KMS-11 (cell line): ENCODE measurements around the gene PTPRN2.

Experiments used
- H2AFZ ChIP-seq: fragments of 200-600 bp; sonication (generic); 2 replicates; pipeline ENCODE4 v1.6.1; 2016; ENCODE audit warnings: antibody characterized with exemption, mixed run types, low read depth
- H3K27ac ChIP-seq: fragments of 200-600 bp; sonication (generic); 2 replicates; pipeline ENCODE4 v1.6.1; 2016; ENCODE audit warnings: mild to moderate bottlenecking, mixed run types
- H3K27me3 ChIP-seq: fragments of 200-600 bp; sonication (generic); 2 replicates; pipeline ENCODE4 v1.6.1; 2017; ENCODE audit warnings: mild to moderate bottlenecking, low read depth, mixed run types, moderate library complexity; ENCODE audit not compliant: insufficient read depth
- H3K36me3 ChIP-seq: fragments of 200-600 bp; sonication (generic); 2 replicates; pipeline ENCODE4 v1.6.1; 2017; ENCODE audit warnings: mild to moderate bottlenecking, mixed run types; ENCODE audit not compliant: insufficient read depth
- H3K4me1 ChIP-seq: fragments of 200-600 bp; sonication (generic); 2 replicates; pipeline ENCODE4 v1.6.1; 2016; ENCODE audit warnings: mild to moderate bottlenecking, low read depth, mixed run types; ENCODE audit not compliant: poor library complexity, severe bottlenecking
- H3K4me2 ChIP-seq: fragments of 200-600 bp; sonication (generic); 2 replicates; pipeline ENCODE4 v1.7.0; 2016; ENCODE audit warnings: mild to moderate bottlenecking, mixed run types
- H3K4me3 ChIP-seq: fragments of 200-600 bp; sonication (generic); IDR thresholded peaks from 2 replicates; pipeline ENCODE4 v1.6.1; 2017; ENCODE audit warnings: low read depth, low read length, mixed read lengths; ENCODE audit not compliant: insufficient read depth
- H3K79me2 ChIP-seq: fragments of 200-600 bp; sonication (generic); 2 replicates; pipeline ENCODE4 v1.6.1; 2016; ENCODE audit warnings: low read depth, mixed run types; ENCODE audit not compliant: insufficient read depth
- H3K9ac ChIP-seq: fragments of 200-600 bp; sonication (generic); 2 replicates; pipeline ENCODE4 v1.6.1; 2016; ENCODE audit warnings: mild to moderate bottlenecking, mixed run types
- H4K20me1 ChIP-seq: fragments of 200-600 bp; sonication (generic); 2 replicates; pipeline ENCODE4 v1.6.1; 2016; ENCODE audit warnings: mild to moderate bottlenecking, mixed run types; ENCODE audit not compliant: insufficient read depth
- CTCF ChIP-seq: fragments of 200-600 bp; sonication (generic); conservative IDR thresholded peaks from 2 replicates; pipeline ENCODE4 v1.6.1; 2017; ENCODE audit warnings: low read depth, mild to moderate bottlenecking, antibody characterized with exemption, low read length, moderate library complexity, mixed read lengths

Gene PTPRN2

DNA sequence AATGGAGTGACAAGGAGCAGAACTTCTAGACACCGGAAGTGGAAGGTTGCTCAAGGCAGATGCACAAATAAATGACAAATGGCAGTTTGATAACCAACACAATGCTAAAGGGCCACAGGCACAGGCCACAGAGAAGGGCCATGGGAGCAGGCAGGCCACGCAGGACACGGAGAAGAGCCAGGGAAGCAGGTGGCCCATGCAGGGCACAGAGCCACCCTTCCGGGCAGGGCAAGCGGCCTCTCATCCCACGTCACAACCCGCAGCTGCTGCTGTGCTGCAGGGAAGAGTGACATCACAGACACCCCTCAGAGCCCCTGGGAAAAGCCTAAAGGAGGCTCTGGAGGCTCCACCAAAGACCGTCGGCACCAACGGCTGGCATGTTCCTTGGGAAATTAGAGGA, 328.5 kb downstream of the PTPRN2 start:
- H3K4me2 ChIP-seq, result no peak overlapping the region
- peaks cover 5% of the 10 kb centered on the region; the same call in 1 of the 2 replicates for H3K27me3 ChIP-seq
- no peak overlapping the region for H2AFZ ChIP-seq
- H3K9ac ChIP-seq, result no peak overlapping the region
- H3K36me3 ChIP-seq, result no peaks in the 10 kb centered on the region
- TF ChIP-seq CTCF, result no peak
- no peaks in the 10 kb centered on the region for H3K4me1 ChIP-seq
- H3K4me3 ChIP-seq, result no peak overlapping the region
- no peaks in the 10 kb centered on the region for H3K79me2 ChIP-seq
- no peaks in the 10 kb centered on the region for H4K20me1 ChIP-seq
- H3K27ac ChIP-seq, result no peak overlapping the region

DNA sequence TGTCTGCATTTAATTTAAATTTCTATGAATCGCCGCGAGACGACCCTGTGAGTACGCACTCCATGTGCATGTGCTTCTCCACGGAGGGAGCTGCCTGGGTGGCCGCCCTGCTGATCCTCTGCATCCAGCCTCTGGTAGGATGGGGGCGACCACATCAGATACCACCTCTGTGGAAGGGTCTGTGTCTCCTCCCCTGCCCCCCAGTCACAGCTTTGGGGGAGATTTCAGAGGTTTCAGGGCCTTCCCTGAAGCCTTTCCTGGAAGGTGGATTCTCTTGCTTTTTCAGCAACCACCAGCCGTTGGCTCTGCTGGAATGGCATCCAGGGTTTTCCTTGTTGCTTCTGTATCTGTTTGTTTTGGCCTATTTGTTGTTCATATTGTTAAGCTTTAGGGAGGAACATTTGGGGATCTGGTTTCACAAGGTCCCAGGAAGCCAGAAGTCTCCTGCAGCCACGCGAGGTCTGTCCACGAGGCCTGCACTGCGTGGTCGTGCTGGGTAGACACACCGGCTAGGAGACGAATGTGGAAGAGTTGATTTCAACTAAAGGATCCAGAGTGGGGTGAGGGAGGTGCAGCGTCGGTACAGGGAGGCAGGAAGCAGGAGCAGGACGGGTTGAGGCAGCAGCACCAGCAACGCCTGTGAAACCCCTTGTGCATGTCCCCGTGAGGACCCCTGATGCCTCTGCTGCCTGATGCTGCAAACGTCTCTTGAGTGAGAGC, 329.1 kb downstream of the PTPRN2 start:
- no peak overlapping the region for H3K4me2 ChIP-seq

DNA sequence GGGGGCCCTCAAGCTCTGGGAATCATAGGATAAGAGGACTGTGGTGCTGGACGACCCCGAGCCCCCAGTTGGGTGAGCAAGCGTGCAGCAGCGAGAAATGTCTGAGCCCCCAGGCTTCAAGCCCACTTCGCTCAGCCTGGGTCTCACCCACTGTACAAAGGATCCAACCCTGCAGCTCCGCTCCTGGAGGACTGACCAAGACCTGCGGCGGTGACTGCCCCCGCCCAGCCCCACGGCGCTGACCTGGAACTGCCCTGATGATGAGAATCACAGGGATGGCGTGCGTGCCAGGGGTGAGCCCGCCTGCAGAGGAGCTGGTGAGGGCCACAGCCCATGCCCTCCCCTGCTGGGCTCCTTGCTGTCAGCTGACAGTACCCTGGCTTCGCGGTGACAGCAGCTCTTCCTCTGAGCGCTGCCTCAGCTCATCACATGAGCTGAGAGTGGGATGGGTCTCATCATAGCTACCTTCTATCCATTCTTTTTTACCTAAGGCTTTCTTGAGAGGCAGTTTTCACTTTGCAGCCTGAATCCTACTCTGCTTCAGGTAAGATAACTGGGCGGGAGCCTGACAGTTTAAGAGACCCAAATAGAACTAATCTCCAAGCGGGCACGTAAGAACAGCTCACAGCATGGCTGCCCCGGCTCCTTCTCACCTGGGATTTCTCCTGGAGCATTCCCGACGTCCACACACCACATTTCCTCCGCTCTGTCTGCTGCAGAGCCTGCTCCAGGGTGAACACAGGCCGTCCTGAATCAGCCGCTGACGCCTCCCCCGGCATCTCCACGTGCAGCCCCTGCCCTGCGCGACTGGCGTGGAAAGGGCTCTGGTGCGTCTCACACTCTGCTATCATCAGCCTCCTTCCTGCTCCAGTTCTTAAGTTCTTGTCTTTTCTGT, 329.9 kb downstream of the PTPRN2 start:
- no peak for TF ChIP-seq CTCF
- Histone ChIP-seq H3K4me3 (no peak overlapping the region), H3K4me1 (no peaks in the 10 kb centered on the region), H3K27ac (no peak overlapping the region), H3K27me3 (peaks cover 5% of the 10 kb centered on the region; the same call in 1 of the 2 replicates), H3K36me3 (no peaks in the 10 kb centered on the region), H3K4me2 (no peak overlapping the region), H4K20me1 (no peaks in the 10 kb centered on the region), H2AFZ (no peak overlapping the region), H3K79me2 (no peaks in the 10 kb centered on the region), H3K9ac (no peak overlapping the region)

More for the DNA sequence above, 329.1 kb downstream of the PTPRN2 start:
- TF ChIP-seq CTCF, result no peak
- no peaks in the 10 kb centered on the region for H3K4me1 ChIP-seq
- no peak overlapping the region for H3K4me3 ChIP-seq
- no peaks in the 10 kb centered on the region for H3K36me3 ChIP-seq
- no peak overlapping the region for H3K27ac ChIP-seq
- no peak overlapping the region for H3K9ac ChIP-seq
- H4K20me1 ChIP-seq, result no peaks in the 10 kb centered on the region
- H3K27me3 ChIP-seq, result peaks cover 5% of the 10 kb centered on the region; the same call in 1 of the 2 replicates
- H2AFZ ChIP-seq, result no peak overlapping the region
- no peaks in the 10 kb centered on the region for H3K79me2 ChIP-seq

GRCh38 chr7:158257001-158257400, 330.6 kb downstream of the PTPRN2 start:
- Histone ChIP-seq H3K36me3 (no peaks in the 10 kb centered on the region), H3K79me2 (no peaks in the 10 kb centered on the region), H3K4me3 (no peak overlapping the region), H3K27ac (no peak overlapping the region), H2AFZ (no peak overlapping the region), H3K4me1 (no peaks in the 10 kb centered on the region), H3K27me3 (peaks cover 5% of the 10 kb centered on the region; the same call in 1 of the 2 replicates), H4K20me1 (no peaks in the 10 kb centered on the region), H3K4me2 (no peak overlapping the region), H3K9ac (no peak overlapping the region)
- no peak for TF ChIP-seq CTCF
